Left hindlimb (tissue), 1 donor: ENCODE data around the gene HAND1.

Source experiments
- DNase-seq: peaks from one replicate; pipeline ENCODE4 v3.0.0-alpha.2; 2018

HAND1 gene

DNA sequence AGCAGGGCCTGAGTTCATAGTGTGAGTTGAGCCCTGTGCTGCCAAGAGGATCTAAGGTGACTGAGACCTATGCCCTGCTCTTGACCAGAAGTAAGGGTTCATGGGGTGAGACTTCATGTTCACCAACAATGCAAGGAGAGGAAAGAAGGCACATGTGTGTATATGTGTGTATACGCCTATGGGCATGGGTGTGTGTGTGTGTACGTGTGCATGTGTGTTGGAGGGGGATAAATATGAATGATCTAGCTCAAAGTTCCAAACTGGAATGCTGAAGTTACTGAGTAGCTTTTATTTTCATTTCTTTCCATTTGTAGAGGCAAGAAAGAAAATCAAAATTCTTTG lies 25.6 kb upstream of the HAND1 start:
- DNase-seq: no peak

DNA sequence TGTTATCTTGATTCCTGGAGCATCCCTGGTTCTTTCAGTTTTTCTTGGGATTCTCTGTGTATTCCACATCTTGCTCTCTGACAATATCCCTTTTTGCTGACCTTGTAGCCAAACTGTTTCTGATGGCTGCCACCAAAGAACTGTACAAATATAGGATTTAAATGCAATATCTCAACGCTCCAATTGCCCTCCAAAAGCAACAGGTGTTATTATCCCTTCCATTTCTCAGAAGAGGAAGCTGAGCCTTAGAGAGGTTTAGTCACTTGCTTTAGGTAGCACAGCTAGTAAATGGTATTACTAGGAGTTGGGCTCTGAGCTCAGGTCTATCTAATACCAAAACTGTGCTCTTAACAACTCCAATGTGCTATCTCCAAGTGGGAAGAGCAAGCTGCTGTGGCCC lies 24.2 kb upstream of the HAND1 start:
- DNase-seq: no peak

- DNase-seq: no peak
Measured at GRCh38 chr5:154501566-154501965, 23.5 kb upstream of the HAND1 start.

- DNase-seq: no peak
Measured at GRCh38 chr5:154498994-154499393, 21.0 kb upstream of the HAND1 start.

DNA sequence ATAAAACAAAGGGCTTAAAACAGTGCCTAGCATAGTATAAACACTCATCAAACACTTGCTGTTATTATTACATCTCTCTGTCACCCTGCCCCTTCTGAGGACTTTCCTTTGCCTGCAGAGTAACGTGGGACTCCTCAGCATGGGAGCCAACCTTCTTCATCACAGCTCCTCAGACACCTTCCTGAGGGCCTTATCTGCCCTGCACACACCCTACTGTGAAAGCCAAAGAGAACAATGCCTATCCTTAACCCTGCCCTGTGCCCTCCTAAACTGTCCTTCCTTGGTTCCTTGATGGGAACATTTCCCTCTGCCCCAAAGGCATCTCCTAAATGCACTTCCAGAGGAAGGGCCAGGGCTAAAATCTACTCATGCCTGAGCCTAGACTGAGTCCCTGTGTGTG lies 20.6 kb upstream of the HAND1 start:
- no peak for DNase-seq

- DNase-seq: no peak
Measured at GRCh38 chr5:154494036-154494435, 16.0 kb upstream of the HAND1 start.

DNA sequence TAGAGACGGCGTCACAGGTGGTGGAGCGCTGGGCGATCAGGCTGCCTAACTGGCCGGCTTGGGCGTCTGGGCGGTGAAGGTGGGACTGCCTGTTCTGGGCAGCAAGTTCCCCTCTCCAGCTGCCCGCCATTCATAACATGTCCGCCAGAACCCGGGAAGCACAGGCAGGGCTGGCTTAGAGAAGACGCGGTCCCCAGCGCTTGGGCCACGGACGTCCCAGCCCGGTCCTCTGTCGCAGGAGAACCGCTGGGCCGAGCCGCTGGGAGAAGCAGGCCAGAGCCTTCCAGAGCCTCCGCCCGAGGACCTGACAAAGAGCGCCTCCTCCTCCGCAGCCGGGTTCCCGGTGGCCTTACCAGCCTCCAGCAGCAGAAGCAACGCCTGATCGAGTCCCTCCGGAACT lies 15.2 kb upstream of the HAND1 start:
- no peak for DNase-seq

GRCh38 chr5:154491941-154492340 lies 13.9 kb upstream of the HAND1 start:
- DNase-seq: no peak

GRCh38 chr5:154487541-154487940 lies 9.5 kb upstream of the HAND1 start:
- no peak for DNase-seq

- no peak for DNase-seq
Measured at GRCh38 chr5:154486427-154486866, 8.4 kb upstream of the HAND1 start.

DNA sequence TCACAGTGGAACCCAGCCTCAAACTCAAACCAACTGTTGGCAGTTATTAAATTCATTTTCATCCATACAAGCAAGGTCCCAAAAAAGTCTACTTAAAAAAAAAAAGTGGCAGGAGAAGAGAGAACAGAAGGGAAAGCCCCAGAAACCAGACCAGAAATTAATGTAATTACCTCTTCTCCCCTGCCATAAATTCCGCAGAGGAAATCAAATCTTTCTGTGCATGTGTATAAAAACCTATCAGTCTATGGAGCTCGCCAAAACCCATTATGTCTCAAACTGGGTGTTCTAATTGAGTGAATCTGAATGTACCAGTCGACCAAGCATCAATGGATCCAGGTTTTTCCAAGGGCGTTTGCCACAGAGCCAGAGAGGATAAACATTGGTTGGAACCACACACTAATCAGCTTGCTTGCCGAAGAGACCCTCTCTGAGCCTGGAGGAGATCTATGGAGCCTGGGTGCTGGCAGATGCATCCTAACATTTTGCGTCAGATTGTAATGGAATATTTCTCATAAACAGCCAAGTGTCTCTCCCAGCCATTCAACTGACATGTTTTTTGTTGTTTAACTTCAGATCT lies 7.9 kb upstream of the HAND1 start:
- DNase-seq: no peak

DNA sequence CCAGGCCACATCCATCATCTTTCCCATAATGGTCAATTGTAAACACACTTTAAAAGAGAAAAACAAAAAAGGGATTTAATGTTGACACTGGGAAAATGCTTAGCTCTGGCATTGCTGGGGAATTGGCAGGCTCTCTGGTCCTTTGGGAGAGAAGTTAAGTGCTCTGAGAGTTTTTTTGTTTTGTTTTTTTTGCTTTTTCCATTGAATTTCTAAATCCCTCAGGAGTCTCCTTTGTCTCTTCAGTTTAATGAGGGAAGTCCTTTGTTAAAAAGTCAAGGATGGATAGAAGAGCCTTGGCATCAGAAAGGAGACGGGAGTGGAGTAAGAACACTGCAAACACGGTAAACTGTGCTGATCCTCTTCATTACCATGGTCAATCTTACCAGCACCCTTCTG lies 7.1 kb upstream of the HAND1 start:
- no peak for DNase-seq

GRCh38 chr5:154484393-154485095 lies 6.5 kb upstream of the HAND1 start:
- DNase-seq: no peak

DNA sequence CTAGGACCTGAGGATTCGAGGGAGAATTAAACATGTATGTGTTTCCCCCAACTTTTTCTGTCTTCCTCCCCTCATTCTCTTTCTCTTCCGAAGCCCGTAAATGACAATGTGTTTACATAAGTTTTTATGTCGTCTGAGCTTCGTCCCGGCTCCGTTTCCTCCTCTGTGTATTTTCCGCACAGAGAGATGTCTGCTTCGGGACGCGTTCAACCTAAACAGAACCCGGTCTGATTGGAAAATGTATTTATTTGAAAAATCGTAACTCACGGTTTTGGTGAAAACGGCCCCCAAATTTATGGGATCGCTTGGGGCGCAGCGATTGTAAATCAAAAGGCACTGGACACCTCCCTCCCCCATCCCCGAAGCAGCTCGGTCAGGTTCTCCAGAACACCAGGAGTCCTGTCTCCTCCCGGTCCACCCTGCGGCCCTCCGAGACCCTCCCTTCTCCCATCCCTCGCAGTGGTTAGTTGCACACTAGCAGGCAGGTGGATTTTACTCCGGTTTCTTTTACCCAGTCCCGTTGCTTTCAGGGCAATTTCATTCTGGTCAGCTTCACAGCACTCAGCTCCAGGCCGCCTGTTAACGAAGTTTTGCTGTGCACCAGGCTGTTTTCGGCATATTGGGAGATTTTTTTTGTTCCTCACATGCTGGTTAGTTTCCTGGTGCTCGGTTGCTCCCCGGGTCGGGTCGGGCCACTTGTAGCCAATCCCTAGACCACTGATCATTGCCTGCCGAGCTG lies 5.8 kb upstream of the HAND1 start:
- no peak for DNase-seq

- DNase-seq: no peak
Measured at GRCh38 chr5:154482528-154483449, 4.8 kb upstream of the HAND1 start.

DNA sequence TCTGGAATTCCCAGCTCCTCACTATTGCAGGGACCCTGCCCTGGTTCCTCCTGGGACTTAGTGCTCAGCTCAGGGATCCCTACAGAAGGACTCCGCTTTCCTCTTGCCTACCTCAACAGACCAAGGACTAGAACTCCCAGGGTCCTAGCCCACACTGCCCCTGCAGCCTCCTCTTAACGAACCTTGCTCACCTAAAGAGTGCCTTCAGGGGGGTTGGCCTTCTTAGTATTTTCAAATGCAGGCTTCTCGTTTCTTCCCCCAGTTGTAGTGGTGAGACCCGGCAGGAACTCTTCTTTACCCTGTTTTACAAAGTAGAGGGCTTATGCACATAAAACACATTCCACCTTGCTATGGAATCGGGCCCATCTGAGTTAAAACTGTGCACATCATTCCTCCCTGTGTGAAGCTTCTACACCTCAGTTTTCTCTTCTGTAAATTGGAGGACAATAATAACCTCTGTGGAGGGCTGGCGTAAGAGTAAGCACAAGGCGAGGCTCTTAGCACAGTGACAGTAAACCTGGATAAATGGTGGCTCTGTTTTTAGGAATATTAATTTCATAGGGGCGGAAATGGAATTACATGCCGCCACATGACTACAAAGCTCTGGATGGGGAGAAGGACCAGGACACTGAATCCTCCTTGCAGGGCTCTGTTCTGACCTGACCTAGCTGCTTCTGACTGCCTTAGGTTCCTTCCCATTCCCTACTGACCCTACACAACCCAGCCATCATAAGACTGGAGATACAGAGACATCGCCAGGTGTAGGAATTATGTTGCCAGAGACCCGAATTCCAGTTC lies 3.8 kb upstream of the HAND1 start:
- no peak for DNase-seq

- DNase-seq: no peak
Measured at GRCh38 chr5:154480847-154481246, 2.8 kb upstream of the HAND1 start.

GRCh38 chr5:154479944-154480750 lies 2.1 kb upstream of the HAND1 start:
- no peak for DNase-seq

DNA sequence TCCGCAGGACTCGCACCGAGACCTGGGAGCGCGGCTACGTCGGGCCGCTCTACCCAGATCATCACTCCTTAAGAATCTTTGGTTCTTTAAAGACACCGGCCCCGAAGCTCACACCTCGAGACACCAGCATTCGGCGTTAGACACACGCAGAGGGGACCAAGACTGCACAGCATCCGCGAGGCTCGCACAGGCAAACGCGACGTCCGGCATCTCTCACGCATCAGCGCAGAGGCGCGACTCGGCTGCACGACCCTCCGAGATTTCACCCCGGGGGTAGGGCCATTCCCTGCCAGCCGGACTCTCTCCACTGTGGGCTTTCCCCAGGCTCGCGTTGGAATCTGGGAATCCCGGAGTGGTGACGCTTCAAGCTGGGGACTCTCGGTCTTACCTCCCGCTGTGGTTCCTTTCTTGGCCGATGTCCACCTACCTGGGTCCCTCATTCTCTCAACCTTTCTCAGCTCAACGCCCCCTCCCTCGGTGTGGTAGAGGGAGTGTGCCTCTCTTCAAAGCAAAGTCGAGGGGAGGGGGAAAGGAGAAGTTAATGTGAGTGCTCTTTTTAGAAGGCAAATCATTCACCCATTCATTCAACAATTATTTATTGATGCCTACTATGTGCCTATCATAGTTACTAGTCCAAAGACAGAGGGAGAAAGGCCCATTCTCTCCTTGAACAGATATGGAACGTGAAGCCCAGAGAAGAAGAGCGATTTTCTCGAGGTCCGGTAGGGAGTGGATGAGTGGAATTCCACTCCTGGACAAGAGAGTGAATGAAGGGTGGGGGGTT lies 1.3 kb upstream of the HAND1 start:
- DNase-seq: no peak

DNA sequence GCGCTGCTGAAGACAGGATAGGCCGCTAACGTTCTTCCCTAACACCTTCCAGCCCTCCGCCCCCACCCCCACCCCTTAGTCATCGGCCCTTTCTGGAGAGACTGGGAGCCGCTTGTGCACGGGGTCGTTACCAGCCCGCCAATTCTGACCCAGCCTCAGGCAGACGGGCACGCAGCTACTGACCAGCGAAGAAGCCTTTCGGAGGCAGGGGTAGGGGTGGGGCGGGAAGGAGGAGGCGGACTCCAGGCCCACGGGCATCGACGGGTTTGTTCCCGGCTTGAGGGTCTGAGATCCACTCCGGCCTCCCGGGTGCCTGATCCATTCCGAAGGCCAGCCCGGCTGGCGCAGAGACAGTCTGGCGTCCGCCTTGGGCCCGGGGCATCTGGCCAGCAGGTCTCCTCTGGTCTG lies 729 bp upstream of the HAND1 start:
- no peak for DNase-seq
